HG03575 (cell line): ENCODE measurements around the gene MRTFA.
"Not testable (repeated sequence)": the region's sequence is repeated elsewhere in the genome, so short reads cannot be mapped to it uniquely, and the experiment has no call there.

ENCODE experiments used
- ATAC-seq: cut with Tn5 transposase; IDR thresholded peaks from one replicate; pipeline ENCODE4 v1.9.1; 2021; ENCODE audit not compliant: unreplicated experiment, insufficient number of reproducible peaks, low FRiP score; ENCODE audit errors: extremely low read depth

MRTFA gene

GRCh38 chr22:40400159-40400558 is 236.4 kb downstream of the MRTFA start:
- no peak for ATAC-seq

DNA sequence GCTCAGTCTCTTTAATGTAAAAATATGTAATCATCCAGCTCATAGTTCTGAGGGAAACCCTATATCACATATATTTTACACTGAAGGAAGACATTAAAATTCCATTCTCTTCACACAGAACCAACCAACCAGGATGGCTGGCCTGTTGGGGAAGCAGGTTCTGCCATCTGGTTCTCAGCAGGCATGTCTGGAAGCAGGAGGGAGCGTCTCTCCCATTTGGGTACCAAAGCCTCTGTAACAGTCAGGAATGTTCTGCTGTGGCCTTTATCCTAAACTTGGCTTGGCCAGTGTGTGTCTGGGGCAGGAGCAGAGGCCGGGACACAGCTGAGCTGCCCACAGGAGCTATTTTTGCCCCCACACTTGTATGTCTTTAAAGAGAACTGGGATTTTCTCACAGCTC is 236.9 kb downstream of the MRTFA start:
- ATAC-seq, result no peak

GRCh38 chr22:40397396-40397795 is 239.1 kb downstream of the MRTFA start:
- ATAC-seq, result no peak

DNA sequence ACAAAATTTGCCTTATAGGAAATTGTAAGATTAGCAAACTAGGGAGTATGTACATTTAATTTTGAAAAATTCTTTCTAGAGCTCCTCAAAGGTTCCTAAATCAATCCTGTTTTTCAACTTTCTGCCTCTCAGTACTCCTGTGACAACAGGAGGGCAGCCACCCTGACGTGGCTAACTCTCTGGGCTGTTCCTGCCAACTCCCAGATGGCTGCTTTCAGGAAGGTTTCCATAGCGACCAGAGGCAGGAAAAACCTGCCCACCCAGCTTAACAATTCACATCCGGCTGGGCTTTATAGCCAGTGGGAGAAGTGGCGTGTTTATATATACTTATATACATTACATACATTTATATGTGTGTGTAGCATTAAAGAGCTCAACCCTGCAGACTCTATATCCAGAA is 239.6 kb downstream of the MRTFA start:
- no peak for ATAC-seq

GRCh38 chr22:40395607-40396006 is 240.9 kb downstream of the MRTFA start:
- no peak for ATAC-seq

- no peak for ATAC-seq
These were observed 241.9 kb downstream of the MRTFA start for GRCh38 chr22:40394607-40395006.

GRCh38 chr22:40392618-40393017 is 243.9 kb downstream of the MRTFA start:
- ATAC-seq, result no peak

GRCh38 chr22:40391417-40391816 is 245.1 kb downstream of the MRTFA start:
- no peak for ATAC-seq

DNA sequence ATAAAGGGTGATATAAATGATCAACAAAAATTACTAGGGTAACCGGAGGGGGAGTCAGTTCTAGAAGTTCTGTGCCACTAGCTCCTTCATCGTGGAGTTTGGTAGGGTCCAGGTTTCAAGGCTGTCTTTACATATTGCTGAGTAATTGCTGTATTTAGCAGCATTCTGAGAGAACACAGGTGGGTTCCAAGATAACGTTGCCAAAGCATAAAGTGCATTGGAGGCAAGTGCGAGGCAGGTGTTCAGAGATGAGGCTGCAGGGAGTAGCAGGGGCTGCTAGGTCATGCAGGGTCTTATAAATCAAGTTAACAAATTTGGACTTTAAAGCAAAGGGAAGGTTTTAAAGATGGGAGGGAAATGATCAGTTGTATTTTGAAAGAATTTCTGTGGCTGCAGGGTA is 248.3 kb downstream of the MRTFA start:
- ATAC-seq, result no peak

GRCh38 chr22:40387746-40388145 is 248.8 kb downstream of the MRTFA start:
- no peak for ATAC-seq

- ATAC-seq, result no peak
These were observed 251.3 kb downstream of the MRTFA start for GRCh38 chr22:40385036-40385782.

DNA sequence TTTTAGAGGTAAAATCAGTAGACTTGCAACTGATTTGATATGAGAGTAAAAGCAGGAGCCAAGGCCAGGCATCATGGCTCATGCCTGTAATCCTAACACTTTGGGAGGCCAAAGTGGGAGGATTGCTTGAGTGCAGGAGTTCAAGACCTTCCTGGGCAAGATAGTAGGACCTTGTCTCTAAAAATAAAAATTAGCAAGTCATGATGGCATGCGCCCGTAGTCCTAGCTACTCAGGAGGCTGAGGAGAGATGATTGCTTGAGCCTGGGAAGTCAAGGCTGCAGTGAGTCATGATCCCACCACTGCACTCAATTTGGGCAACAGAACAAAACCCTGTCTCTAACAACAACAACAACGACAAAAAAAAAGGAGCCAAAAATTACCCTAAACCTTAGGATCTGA is 252.6 kb downstream of the MRTFA start:
- no peak for ATAC-seq

GRCh38 chr22:40381461-40381860 is 255.1 kb downstream of the MRTFA start:
- ATAC-seq, result no peak

GRCh38 chr22:40378448-40378847 is 258.1 kb downstream of the MRTFA start:
- not testable (repeated sequence) for ATAC-seq

GRCh38 chr22:40377931-40378330 is 258.6 kb downstream of the MRTFA start:
- ATAC-seq, result no peak

DNA sequence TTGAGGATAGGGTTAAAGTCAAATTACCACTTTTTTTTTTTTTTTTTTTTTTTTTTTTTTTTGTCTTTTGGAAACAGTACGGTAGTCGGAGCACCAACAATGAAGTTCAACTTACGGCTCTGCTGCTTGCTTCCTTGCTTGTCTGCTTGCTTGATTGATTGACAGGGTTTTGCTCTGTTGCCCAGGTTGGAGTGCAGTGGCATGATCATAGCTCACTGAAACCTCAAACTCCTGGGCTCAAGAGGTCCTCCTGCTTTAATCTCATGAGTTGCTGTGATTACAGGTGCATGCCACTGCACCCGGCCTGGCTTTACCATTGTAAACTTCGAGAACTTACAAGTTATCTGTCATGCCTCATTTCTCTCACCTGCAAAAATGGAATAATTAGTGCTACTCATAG is 260.4 kb downstream of the MRTFA start:
- ATAC-seq, result no peak

- no peak for ATAC-seq
These were observed 262.0 kb downstream of the MRTFA start for GRCh38 chr22:40374567-40374966.

DNA sequence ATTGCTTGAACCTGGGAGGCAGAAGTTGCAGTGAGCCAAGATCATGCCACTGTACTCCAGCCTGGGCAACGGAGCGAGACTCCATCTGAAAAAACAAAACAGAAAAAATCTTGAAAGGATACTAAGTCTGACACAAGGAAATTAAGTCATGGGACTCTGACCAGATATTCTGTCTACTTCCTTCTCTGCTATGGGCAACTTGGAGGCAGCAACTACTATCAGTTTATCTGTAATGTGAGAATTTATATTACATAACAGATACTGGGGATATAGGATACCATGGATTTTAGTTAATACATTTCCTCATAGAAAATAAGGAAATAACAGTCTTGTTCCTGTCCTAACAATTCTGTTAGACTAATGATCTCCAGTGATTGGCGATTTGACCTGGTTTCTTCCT is 267.7 kb downstream of the MRTFA start:
- no peak for ATAC-seq

- no peak for ATAC-seq
These were observed 268.5 kb downstream of the MRTFA start for GRCh38 chr22:40368016-40368415.

DNA sequence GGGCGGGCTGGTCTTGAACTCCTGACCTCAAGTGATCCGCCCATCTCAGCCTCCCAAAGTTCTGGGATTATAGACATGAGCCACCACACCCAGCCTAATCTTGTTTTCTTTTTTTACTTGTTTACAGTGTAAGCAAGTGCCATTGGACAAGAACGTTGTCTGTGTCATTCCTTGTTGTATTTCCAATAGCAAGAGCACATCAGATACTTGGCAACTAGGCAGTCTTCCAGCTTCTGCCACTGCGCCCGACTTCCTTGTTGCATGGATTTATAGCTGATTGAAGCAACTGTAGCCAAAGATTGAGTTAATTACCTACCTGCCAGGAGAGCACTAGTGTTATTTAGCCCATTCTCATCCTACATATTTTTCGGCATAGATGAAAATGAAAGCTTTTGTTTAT is 269.2 kb downstream of the MRTFA start:
- ATAC-seq, result no peak

- no peak for ATAC-seq
These were observed 270.5 kb downstream of the MRTFA start for GRCh38 chr22:40366068-40366467.
